Activated effector memory CD4-positive, alpha-beta T cell treated with anti-CD3 and anti-CD28 coated beads, Interleukin-2, amount 50 U/mL, for 16 hours (primary cell): Measurements from ENCODE around the gene ABCC3.

Source experiments
- DNase-seq: peaks from one replicate; pipeline ENCODE4 v3.0.0-alpha.2; 2020

The ABCC3 gene

GRCh38 chr17:50627782-50628601 lies 6.7 kb upstream of the ABCC3 start:
- no peak for DNase-seq

GRCh38 chr17:50629902-50630301 lies 4.8 kb upstream of the ABCC3 start:
- DNase-seq: no peak

- peak; percentile 85 for DNase-seq
Measured at GRCh38 chr17:50630524-50631194, 4.0 kb upstream of the ABCC3 start.

GRCh38 chr17:50631195-50631907 lies 3.3 kb upstream of the ABCC3 start:
- no peak for DNase-seq

GRCh38 chr17:50631908-50632571 lies 2.6 kb upstream of the ABCC3 start:
- DNase-seq: no peak

- DNase-seq: no peak
Measured at GRCh38 chr17:50632637-50633036, 2.0 kb upstream of the ABCC3 start.

GRCh38 chr17:50633683-50634082 lies 998 bp upstream of the ABCC3 start:
- DNase-seq: no peak

GRCh38 chr17:50634915-50635731 lies 442 bp downstream of the ABCC3 start:
- no peak for DNase-seq

- DNase-seq: no peak
Measured at GRCh38 chr17:50635732-50635981, 976 bp downstream of the ABCC3 start.

- DNase-seq: no peak
Measured at GRCh38 chr17:50635982-50636803, 1.5 kb downstream of the ABCC3 start.

GRCh38 chr17:50636804-50637195 lies 2.1 kb downstream of the ABCC3 start:
- DNase-seq: no peak

GRCh38 chr17:50637829-50638605 lies 3.3 kb downstream of the ABCC3 start:
- DNase-seq: no peak

GRCh38 chr17:50638606-50638965 lies 3.9 kb downstream of the ABCC3 start:
- no peak for DNase-seq

GRCh38 chr17:50638966-50639713 lies 4.5 kb downstream of the ABCC3 start:
- no peak for DNase-seq

GRCh38 chr17:50640686-50641351 lies 6.1 kb downstream of the ABCC3 start:
- no peak for DNase-seq

- no peak for DNase-seq
Measured at GRCh38 chr17:50641357-50641756, 6.7 kb downstream of the ABCC3 start.

- DNase-seq: no peak
Measured at GRCh38 chr17:50642071-50642721, 7.5 kb downstream of the ABCC3 start.

- DNase-seq: no peak
Measured at GRCh38 chr17:50642722-50643656, 8.3 kb downstream of the ABCC3 start.
